ENCODE data around the gene SNU13. TPM values are rescaled to one million over a fixed set of nuclear protein-coding genes. Genes with fewer than 3 reads are reported as not detected.

SNU13 gene
- total RNA-seq, 1 donor from 2014 or later: 95.9 TPM

DNA sequence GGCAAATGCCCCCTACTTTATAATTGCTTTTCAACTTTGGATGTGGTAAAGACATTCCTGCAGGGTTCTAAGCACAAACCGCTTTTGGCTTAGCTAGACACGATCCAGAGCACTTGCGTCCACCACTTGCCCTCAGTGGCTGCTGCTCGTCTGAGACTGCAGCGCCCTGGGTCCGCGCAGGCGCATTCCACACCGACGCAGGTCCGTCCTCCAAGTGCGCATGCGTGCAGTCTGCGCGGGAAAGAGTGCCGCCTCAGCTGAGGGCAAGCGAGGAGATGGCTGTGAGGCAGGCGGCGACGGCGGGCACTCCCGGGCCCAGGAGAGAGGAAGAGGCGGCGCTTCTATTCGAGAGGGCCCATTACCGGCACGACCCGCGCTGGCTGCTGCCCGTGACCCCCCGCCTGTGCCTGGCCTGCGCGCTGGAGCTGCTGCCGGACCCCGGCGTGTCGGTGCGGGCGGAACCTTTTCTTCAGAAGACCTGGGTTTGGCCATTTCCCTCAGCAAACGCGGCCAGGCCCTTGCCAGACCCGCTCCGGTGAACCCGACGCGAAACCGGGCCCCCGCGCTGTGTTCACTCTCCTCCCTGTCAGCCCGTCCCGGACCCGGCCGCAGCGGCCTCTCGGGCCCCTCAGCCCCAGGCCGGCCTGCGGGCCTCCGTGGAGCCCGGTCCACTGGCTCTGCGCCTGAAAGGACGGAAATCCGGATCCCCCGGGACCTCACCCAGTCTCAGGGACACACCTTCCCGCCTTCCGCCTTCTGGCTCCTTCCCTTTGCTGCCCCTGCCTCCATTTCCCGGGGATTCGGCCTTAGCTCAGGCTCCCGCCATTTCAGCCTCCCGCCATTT lies 10.8 kb upstream of the SNU13 start, which contains the start of gene MEI1:
Gene MEI1, plus strand, starts transcription at position 240 of the 844 bp plus-strand sequence. Its CDS starts 36 bp downstream, at position 276.
- intact Hi-C loops (cut with DNase I): loop anchor here (5.0 kb wide), 1 partner anchor 243 kb away; no protein-coding TSS in a partner anchor
- TF ChIP-seq, protein P1, sequence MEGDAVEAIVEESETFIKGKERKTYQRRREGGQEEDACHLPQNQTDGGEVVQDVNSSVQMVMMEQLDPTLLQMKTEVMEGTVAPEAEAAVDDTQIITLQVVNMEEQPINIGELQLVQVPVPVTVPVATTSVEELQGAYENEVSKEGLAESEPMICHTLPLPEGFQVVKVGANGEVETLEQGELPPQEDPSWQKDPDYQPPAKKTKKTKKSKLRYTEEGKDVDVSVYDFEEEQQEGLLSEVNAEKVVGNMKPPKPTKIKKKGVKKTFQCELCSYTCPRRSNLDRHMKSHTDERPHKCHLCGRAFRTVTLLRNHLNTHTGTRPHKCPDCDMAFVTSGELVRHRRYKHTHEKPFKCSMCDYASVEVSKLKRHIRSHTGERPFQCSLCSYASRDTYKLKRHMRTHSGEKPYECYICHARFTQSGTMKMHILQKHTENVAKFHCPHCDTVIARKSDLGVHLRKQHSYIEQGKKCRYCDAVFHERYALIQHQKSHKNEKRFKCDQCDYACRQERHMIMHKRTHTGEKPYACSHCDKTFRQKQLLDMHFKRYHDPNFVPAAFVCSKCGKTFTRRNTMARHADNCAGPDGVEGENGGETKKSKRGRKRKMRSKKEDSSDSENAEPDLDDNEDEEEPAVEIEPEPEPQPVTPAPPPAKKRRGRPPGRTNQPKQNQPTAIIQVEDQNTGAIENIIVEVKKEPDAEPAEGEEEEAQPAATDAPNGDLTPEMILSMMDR (IDR thresholded peaks at IDR 0.05): no peak
- Histone ChIP-seq H3K4me1 (peaks cover 19% of the 10 kb centered on the region), H3K27me3 (ENCODE audit: low read depth) (no peaks in the 10 kb centered on the region), H3K27ac (no peak within 1 kb of the TSS), H3K9me3 (no peaks in the 10 kb centered on the region), H3K36me3 (no peaks in the 10 kb centered on the region), H3K4me3 (peak within 1 kb of the TSS; percentile 20)
- peak; percentile 77 to 84 for ATAC-seq
- DNase-seq: peak; percentile 88

DNA sequence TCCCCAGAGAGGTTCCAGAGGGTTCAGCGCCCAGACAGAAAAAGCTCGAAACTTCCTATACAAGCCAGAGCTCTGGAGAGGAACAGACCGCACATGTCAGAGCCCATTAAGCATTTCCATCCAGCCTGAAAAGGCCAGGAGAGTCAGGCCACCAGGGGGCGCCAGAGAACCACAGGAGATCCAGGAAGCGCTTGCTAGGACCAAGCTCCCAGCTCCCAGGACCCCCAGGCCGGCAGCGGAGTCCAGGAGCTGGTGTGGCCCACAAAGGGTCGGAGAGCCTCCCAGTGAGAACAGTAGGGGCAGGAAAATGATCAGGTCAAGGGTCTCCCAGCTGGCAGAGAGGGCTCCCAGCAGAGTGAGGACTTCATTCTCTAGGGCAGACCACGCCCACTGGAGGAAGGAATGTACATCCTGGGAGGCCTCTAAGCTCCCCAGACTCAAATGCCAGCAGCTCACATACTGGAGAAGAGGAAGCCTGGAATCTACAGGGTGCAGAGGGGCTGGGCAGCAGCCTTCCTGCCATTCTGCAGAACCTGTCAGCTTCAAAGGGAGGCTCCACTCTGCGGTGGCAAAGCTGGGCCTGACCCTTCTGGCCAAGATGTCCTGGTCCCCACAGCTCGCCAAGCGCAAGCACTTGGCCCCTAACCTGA lies 8.6 kb upstream of the SNU13 start:
- H3K4me3 ChIP-seq: peak overlapping the region; percentile 46
- DNase-seq: peak; percentile 95
- TF ChIP-seq, protein P1 (IDR thresholded peaks at IDR 0.05): peak; percentile 99
- peak overlapping the region; percentile 72 for H3K27ac ChIP-seq
- H3K36me3 ChIP-seq: peaks cover 10% of the 10 kb centered on the region
- intact Hi-C loops (cut with DNase I): loop anchor here (5.0 kb wide), 1 partner anchor 245 kb away; no protein-coding TSS in a partner anchor
- no peaks in the 10 kb centered on the region for H3K27me3 ChIP-seq (ENCODE audit: low read depth)
- H3K9me3 ChIP-seq: no peaks in the 10 kb centered on the region
- peaks cover 19% of the 10 kb centered on the region for H3K4me1 ChIP-seq
- peak; percentile 86 to 89 for ATAC-seq

DNA sequence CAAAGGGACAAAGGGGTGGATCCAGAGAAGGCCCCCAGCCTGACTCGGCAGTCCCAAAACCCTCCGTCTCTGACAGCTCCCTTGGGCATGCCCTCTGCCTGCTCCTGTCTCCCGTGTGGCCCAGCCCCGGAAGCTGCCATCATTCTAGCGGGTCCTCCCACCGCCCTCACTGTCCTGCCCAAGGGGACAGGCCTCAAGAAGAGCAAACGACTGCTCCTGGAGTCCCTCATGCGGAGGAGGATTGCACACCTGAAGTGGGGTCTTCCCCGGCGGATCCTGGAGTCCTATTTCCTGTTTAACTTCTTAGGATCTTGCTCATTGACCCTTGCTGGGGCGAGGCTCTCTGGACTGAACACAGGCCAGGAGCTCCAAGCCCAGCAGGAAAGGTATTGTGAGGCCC lies 8.0 kb upstream of the SNU13 start:
- DNase-seq: no peak

DNA sequence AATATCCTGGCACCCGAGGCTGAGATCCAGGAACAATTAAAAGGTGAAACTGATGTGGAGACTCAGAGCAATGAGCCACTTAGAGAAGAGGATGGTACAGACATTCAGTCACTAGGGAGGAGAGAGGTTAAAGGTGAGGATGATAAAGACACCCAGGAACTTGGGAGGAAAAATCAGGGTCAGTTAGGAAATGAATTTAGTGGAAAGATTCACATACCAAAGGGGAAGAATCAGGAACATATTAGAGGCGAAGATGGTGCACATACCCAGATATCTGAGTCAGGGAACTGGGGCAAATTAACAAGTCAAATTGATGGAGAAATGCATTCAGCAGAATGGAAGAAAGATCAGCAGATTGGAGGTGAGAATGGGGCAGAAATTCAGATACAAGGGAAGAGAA lies 6.5 kb upstream of the SNU13 start:
- H3K9me3 ChIP-seq: no peaks in the 10 kb centered on the region
- H3K4me1 ChIP-seq: peaks cover 19% of the 10 kb centered on the region
- no peak for DNase-seq
- ATAC-seq: no peak
- no peaks in the 10 kb centered on the region for H3K27me3 ChIP-seq (ENCODE audit: low read depth)
- intact Hi-C loops (cut with DNase I): loop anchor here (5.0 kb wide), 1 partner anchor 247 kb away; no protein-coding TSS in a partner anchor
- H3K27ac ChIP-seq: no peak overlapping the region
- peaks cover 10% of the 10 kb centered on the region for H3K36me3 ChIP-seq
- H3K4me3 ChIP-seq: no peak overlapping the region
- TF ChIP-seq, protein P1 (IDR thresholded peaks at IDR 0.05): no peak

More for the DNA sequence above, 8.0 kb upstream of the SNU13 start:
- TF ChIP-seq, protein P1 (IDR thresholded peaks at IDR 0.05): no peak
- no peaks in the 10 kb centered on the region for H3K9me3 ChIP-seq
- H3K27ac ChIP-seq: peak overlapping the region; percentile 72
- H3K27me3 ChIP-seq (ENCODE audit: low read depth): no peaks in the 10 kb centered on the region
- no peak overlapping the region for H3K4me3 ChIP-seq
- peaks cover 10% of the 10 kb centered on the region for H3K36me3 ChIP-seq
- peaks cover 19% of the 10 kb centered on the region for H3K4me1 ChIP-seq
- peak in 1 of 2 donors; percentile 4 for ATAC-seq
- intact Hi-C loops (cut with DNase I): loop anchor here (5.0 kb wide), 1 partner anchor 246 kb away; no protein-coding TSS in a partner anchor

DNA sequence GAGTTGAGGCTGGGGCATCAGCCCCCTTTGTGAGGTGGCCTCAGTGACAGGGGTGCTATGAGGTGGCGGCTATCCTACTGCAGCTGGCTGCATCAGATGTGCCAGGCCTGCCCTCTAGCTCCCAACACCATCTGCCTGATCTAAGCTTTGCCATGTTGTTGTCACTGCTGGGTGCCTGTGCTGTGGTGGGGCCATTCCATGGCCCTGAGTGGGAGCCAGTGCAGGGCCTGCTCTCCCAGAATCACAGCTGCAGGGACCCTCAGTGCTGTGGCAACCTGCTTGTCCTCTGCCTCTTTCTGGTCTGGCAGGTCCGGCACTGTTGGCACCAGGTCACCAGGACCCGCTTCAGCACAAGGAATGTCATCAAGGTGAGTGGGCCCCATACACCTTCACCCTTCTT lies 1.8 kb upstream of the SNU13 start:
- H3K27me3 ChIP-seq (ENCODE audit: low read depth): no peaks in the 10 kb centered on the region
- DNase-seq: no peak
- intact Hi-C loops (cut with DNase I): no loop called here
- peaks cover 10% of the 10 kb centered on the region for H3K36me3 ChIP-seq
- H3K9me3 ChIP-seq: no peaks in the 10 kb centered on the region
- H3K27ac ChIP-seq: no peak overlapping the region
- H3K4me1 ChIP-seq: peaks cover 11% of the 10 kb centered on the region
- no peak for ATAC-seq
- TF ChIP-seq, protein P1 (IDR thresholded peaks at IDR 0.05): no peak
- no peak overlapping the region for H3K4me3 ChIP-seq

Measured in lower lobe of right lung (tissue), 2 donors.